GM18867 (cell line): Measurements from ENCODE around the gene TMTC2.

Experiments used
- ATAC-seq: cut with Tn5 transposase; IDR thresholded peaks from one replicate; pipeline ENCODE4 v1.9.1; 2021; ENCODE audit warnings: mild to moderate bottlenecking, moderate library complexity; ENCODE audit not compliant: unreplicated experiment

The TMTC2 gene

GRCh38 chr12:82675246-82675645 is 11.5 kb upstream of the TMTC2 start:
- ATAC-seq = no peak

- ATAC-seq = no peak
These were observed 4.4 kb upstream of the TMTC2 start for GRCh38 chr12:82682326-82682725.

GRCh38 chr12:82682851-82683261 is 3.9 kb upstream of the TMTC2 start:
- ATAC-seq = no peak

- peak; percentile 60 for ATAC-seq
These were observed 927 bp upstream of the TMTC2 start for GRCh38 chr12:82685790-82686167.

GRCh38 chr12:82687021-82688011 is 610 bp downstream of the TMTC2 start:
- peak; percentile 46 for ATAC-seq

- no peak for ATAC-seq
These were observed 1.4 kb downstream of the TMTC2 start for GRCh38 chr12:82688035-82688501.

GRCh38 chr12:82688596-82688995 is 1.9 kb downstream of the TMTC2 start:
- no peak for ATAC-seq

- ATAC-seq = no peak
These were observed 3.3 kb downstream of the TMTC2 start for GRCh38 chr12:82690006-82690405.

- no peak for ATAC-seq
These were observed 4.8 kb downstream of the TMTC2 start for GRCh38 chr12:82691513-82691912.

- no peak for ATAC-seq
These were observed 7.6 kb downstream of the TMTC2 start for GRCh38 chr12:82694276-82694675.

- ATAC-seq = no peak
These were observed 8.3 kb downstream of the TMTC2 start for GRCh38 chr12:82694970-82695369.

GRCh38 chr12:82695531-82695930 is 8.8 kb downstream of the TMTC2 start:
- ATAC-seq = no peak

GRCh38 chr12:82696543-82696942 is 9.8 kb downstream of the TMTC2 start:
- no peak for ATAC-seq

GRCh38 chr12:82698708-82699564 is 12.2 kb downstream of the TMTC2 start:
- ATAC-seq = no peak

- ATAC-seq = no peak
These were observed 19.1 kb downstream of the TMTC2 start for GRCh38 chr12:82705774-82706173.

GRCh38 chr12:82708061-82708879 is 21.6 kb downstream of the TMTC2 start:
- ATAC-seq = no peak

GRCh38 chr12:82709794-82710355 is 23.2 kb downstream of the TMTC2 start:
- no peak for ATAC-seq

- ATAC-seq = no peak
These were observed 24.0 kb downstream of the TMTC2 start for GRCh38 chr12:82710741-82711140.

GRCh38 chr12:82714427-82714826 is 27.7 kb downstream of the TMTC2 start:
- no peak for ATAC-seq

- no peak for ATAC-seq
These were observed 35.0 kb downstream of the TMTC2 start for GRCh38 chr12:82721726-82722125.
